Memory B cell (primary cell): ENCODE measurements around the gene SLC25A11.

Experiments used
- ATAC-seq: fragments of 150-1000 bp; cut with Tn5 transposase; 2 replicates; pipeline ENCODE4 v1.10.0; 2021; ENCODE audit warnings: low read depth, mild to moderate bottlenecking, moderate library complexity
- DNase-seq, 2 donors: peaks; one replicate each; pipeline ENCODE4 v3.0.0; 2022; ENCODE audit warnings: low spot score in 2 of 2
- H3K27ac Mint-ChIP-seq: one replicate; pipeline ENCODE4 v1.8.0; 2022; ENCODE audit warnings: mild to moderate bottlenecking, moderate library complexity, mixed read lengths
- H3K27me3 Mint-ChIP-seq: one replicate; pipeline ENCODE4 v1.8.0; 2022; ENCODE audit warnings: mixed read lengths
- H3K36me3 Mint-ChIP-seq: one replicate; pipeline ENCODE4 v1.8.0; 2022; ENCODE audit warnings: mild to moderate bottlenecking, mixed read lengths
- H3K4me1 Mint-ChIP-seq: one replicate; pipeline ENCODE4 v1.8.0; 2022; ENCODE audit warnings: mixed read lengths
- H3K4me3 Mint-ChIP-seq: one replicate; pipeline ENCODE4 v1.8.0; 2022; ENCODE audit warnings: mild to moderate bottlenecking, moderate library complexity, mixed read lengths
- H3K9me3 Mint-ChIP-seq: one replicate; pipeline ENCODE4 v1.8.0; 2022; ENCODE audit warnings: mixed read lengths

The SLC25A11 gene

DNA sequence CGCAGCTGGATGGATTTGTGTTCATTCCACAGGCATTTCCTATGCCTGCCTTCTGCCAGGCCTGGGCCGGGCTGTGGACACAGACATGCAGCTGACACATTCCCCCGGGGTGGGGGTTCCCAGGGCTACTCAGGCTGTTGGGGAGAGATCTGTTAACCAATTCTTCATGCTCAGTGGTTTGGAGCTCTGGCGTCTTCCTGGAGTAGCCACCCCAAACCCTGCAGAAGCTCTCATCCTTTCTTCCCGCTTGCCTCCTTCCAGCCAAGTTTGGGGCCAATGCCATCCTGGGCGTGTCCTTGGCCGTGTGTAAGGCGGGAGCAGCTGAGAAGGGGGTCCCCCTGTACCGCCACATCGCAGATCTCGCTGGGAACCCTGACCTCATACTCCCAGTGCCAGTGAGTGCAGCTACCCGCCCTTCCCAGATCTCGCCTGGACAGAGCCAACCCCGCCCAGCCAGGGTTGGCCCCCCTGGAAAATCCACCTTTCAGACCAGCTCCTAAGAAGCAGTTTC, 13.7 kb upstream of the SLC25A11 start:
- H3K4me3 Mint-ChIP-seq, result no peak overlapping the region
- H3K9me3 Mint-ChIP-seq, result no peaks in the 10 kb centered on the region
- H3K36me3 Mint-ChIP-seq, result no peaks in the 10 kb centered on the region
- ATAC-seq (no peak), DNase-seq (no peak)
- no peak overlapping the region for H3K27ac Mint-ChIP-seq
- H3K4me1 Mint-ChIP-seq, result peaks cover 18% of the 10 kb centered on the region
- H3K27me3 Mint-ChIP-seq, result no peaks in the 10 kb centered on the region

DNA sequence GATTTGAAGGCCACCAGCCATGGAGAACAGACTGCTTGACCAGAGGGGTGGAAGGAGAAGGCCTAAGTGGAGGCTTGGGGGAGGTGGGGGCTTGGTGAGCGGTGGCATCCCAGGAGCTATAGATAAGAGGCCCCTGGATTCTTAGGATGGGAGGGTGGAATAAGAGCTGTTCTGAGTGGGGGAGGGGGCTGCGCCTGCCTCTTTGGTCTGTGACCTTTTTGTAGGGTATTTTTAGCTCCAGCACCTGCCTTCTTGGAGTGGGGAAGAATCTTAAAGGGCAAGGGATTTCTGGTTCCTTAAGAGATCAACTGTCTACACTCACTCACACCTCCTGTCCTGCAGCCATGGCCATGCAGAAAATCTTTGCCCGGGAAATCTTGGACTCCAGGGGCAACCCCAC, 11.6 kb upstream of the SLC25A11 start:
- Mint-ChIP-seq H3K4me1 (peaks cover 20% of the 10 kb centered on the region), H3K4me3 (peak overlapping the region; percentile 51), H3K27ac (no peak overlapping the region), H3K36me3 (peaks cover 5% of the 10 kb centered on the region), H3K9me3 (no peaks in the 10 kb centered on the region), H3K27me3 (no peaks in the 10 kb centered on the region)
- ATAC-seq (no peak), DNase-seq (no peak)

DNA sequence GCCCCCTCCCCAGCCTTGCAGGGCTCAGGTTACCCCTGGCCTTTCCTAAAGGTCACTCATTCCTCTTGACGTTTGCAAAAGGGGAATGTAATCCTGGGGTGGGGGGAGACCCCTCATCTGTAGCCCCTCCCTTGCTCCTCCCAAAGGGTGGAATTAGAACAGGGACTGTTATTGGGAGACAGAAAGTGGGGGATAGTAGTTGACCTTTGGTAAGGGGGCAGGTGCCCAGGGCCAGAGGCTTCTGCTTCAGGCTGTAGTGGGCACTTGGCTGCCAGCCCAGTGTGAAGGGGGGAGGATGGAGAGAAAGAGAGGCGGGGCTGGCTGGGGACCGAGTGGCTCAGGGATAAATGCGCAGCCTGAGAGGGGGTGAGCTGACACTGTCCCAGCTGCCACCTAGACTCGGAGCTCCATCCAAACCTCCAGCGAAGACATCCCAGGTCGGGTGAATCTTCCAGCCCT, 10.9 kb upstream of the SLC25A11 start, which contains the start of gene ENO3:
TSS of gene ENO3 (plus strand) at position 374 of the 459 bp plus-strand sequence. CDS start 711 bp downstream, outside the sequence.
- Mint-ChIP-seq H3K9me3 (no peaks in the 10 kb centered on the region), H3K4me3 (peak within 1 kb of the TSS; percentile 80), H3K27me3 (no peaks in the 10 kb centered on the region), H3K27ac (peak within 1 kb of the TSS; percentile 97), H3K36me3 (peaks cover 7% of the 10 kb centered on the region), H3K4me1 (peaks cover 23% of the 10 kb centered on the region)
- DNase-seq, result no peak
- no peak for ATAC-seq

DNA sequence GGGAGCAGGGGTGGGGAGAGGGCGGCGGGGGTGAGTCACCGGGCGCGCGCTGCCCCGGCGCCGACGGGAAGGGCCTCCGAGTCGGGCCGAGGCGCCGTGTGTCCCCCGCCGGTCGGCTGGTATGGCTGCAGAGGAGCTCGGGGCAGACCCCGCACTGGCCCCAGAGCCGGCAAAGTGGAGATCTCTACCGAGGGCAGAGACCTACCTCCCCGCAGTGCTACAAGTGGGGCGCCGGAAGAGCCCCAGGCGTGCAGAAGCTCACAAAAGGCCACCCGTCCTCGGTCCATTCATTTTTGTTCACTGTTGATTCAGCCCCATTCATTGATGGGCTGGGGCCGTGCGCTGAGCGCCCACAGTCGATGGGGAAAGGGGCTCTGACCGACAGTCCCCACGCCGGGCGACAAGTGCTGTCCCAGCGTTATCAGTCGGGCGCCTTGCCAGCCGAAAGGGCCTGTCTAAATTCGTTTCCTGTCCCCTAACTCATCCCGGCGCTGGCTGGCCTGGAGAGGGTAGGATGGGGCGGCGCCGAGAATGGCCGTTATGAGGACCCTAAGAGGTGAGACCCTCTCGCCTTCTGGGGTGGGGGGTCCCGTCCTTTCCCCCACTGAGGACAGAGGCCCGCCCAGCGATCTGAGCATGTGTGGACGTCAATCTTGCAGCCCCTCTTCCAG, 10.4 kb upstream of the SLC25A11 start:
- H3K36me3 Mint-ChIP-seq, result peaks cover 13% of the 10 kb centered on the region
- H3K4me3 Mint-ChIP-seq, result peak overlapping the region; percentile 80
- H3K9me3 Mint-ChIP-seq, result no peaks in the 10 kb centered on the region
- peak overlapping the region; percentile 97 for H3K27ac Mint-ChIP-seq
- peak in 1 of 2 donors; percentile 56 for DNase-seq
- peaks cover 29% of the 10 kb centered on the region for H3K4me1 Mint-ChIP-seq
- ATAC-seq, result peak; percentile 1
- H3K27me3 Mint-ChIP-seq, result no peaks in the 10 kb centered on the region

DNA sequence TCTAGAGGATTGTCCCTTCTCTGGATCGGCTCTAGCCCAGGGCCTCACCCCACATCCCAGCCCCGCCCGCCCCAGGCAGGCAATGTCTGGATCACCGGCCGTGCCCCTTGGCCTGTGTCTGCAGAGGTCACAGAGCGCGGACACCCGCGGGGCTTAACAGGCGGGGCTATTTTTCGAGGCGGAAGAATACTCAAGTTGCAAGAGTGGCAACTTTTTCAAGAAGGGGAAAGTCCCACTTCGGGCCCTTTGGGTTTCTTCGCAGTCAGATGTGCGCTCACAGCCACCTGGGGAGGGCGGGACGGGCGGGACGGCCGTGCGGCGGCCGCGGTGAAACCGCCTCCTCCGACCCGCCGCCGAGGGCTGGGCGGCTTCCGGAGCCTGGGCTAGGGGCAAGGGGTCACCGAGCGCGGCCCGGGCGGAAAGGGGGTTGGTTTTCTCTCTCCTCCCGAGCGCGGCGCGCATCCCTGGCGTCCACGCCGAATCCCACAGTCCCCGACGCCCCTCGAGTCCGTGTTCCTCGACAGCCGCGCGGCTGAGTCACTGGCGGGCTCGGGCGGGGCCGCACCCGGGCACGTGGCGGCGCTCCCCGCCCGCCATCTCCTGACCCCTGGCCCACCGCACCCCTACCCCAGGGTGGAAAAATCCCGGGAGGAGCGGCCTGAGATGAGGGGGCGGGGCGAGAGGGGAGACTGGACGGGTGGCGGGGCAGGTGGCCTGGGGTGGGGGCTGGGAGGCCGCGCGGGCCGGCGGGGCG, 9.7 kb upstream of the SLC25A11 start:
- H3K4me3 Mint-ChIP-seq, result peak overlapping the region; percentile 99
- peaks cover 15% of the 10 kb centered on the region for H3K36me3 Mint-ChIP-seq
- H3K9me3 Mint-ChIP-seq, result no peaks in the 10 kb centered on the region
- ATAC-seq, result peak; percentile 62
- peaks cover 36% of the 10 kb centered on the region for H3K4me1 Mint-ChIP-seq
- DNase-seq, result peak; percentile 79 to 85
- peak overlapping the region; percentile 97 for H3K27ac Mint-ChIP-seq
- H3K27me3 Mint-ChIP-seq, result no peaks in the 10 kb centered on the region

DNA sequence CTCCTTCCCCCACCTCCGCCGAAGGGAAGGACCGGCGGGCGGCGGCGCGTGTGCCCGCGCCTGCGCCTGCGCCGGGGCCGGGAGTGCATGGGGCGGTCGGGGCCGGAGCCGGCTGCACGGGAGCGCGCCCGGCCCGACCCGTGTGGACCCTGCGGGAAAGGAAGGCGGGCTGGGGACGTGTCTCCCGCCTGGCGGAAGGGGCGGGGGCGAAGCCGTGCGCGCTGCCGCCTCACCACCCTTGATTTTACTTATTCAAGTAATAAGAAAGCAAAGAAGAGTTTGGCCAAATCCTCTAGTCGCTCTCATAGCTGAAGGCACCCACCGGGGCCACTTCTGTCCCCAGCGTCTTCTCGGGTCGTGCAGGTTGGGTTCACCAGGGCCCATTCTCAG, 9.1 kb upstream of the SLC25A11 start:
- Mint-ChIP-seq H3K36me3 (peaks cover 19% of the 10 kb centered on the region), H3K27me3 (no peaks in the 10 kb centered on the region), H3K4me3 (peak overlapping the region; percentile 99), H3K9me3 (no peaks in the 10 kb centered on the region), H3K27ac (peak overlapping the region; percentile 97), H3K4me1 (peaks cover 42% of the 10 kb centered on the region)
- DNase-seq, result peak; percentile 73 to 80
- peak; percentile 57 for ATAC-seq

DNA sequence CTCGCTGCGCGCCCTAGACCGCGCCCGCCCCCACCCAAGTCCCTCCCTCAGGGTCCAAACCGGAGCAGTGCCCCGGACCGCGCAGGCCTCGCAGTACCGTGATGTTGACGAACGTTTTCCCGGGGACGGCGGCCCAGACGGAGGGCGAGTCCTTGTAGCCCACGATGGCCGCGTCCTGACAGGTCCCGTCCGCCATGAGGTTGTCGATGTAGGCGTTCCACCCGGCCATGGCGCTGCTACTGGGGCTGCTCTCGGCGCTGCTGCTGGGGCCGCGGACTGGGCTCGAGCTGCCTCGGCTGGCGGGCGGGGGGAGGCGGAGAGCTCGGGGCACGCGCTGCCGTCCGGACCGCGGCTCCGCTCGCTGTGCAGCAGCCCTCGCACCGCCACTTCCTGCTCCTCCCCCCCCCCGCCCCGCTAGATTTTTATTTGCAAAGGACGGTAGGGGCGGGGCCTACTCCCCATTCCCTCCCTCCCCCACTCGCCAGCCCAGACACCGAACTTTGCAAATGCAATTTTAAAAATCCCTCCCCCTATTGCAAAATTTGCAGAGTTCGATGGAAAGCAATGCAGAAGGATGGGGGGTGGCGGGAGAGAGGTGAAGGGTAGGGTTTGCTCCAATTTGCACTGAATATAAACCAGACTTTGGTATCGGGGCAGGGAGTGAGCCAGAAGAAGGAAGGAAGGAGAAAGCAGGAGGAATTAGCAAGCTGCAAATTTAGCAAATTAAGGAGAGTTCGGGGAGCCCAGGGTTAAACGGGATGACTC, 8.5 kb upstream of the SLC25A11 start, which contains the start of gene PFN1:
TSS of gene PFN1 (minus strand) at position 365 of the 765 bp plus-strand sequence. CDS start at position 229, 136 bp downstream.
- no peaks in the 10 kb centered on the region for H3K27me3 Mint-ChIP-seq
- H3K4me3 Mint-ChIP-seq, result peak within 1 kb of the TSS; percentile 99
- ATAC-seq (peak; percentile 49), DNase-seq (peak; percentile 66 to 87)
- H3K9me3 Mint-ChIP-seq, result no peaks in the 10 kb centered on the region
- peak within 1 kb of the TSS; percentile 97 for H3K27ac Mint-ChIP-seq
- H3K36me3 Mint-ChIP-seq, result peaks cover 19% of the 10 kb centered on the region
- peaks cover 45% of the 10 kb centered on the region for H3K4me1 Mint-ChIP-seq

DNA sequence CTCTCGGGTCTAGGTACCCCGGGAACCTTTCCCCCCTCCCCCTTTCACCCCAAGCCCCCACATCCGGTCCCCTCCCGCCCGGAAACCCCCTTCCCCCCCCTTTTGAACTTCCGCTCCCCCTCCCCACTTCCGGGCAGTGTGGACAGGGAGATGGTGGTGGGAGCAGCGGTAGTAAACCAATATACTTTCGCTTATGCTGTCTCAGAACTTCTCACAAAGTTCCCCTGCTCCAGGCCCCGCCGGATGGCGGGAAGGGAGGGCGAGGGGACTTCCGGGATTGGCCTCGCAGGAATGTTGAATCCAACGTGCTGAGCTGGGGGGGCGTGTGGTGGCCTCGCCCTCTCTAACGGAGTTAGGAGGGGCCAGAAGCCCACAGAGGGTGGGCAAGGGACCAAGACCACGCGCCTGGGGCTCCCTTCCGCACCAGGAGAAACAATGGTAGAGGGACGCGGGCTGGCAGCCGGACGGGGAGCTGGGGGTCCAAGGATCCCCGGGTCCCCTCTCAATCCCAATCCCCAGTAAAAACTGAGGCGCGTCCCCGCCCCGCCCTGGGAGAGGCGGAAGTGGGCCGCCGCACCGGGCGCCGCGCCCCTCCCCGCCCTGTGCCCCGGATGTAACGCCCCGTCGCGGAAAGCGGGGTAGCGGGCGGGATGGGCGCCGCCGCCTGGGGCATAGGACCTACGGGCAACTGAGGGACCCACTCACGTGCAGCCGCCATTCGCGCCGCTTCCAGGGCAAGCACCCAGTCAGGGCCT, 7.7 kb upstream of the SLC25A11 start:
- peaks cover 19% of the 10 kb centered on the region for H3K36me3 Mint-ChIP-seq
- peak overlapping the region; percentile 97 for H3K27ac Mint-ChIP-seq
- H3K9me3 Mint-ChIP-seq, result no peaks in the 10 kb centered on the region
- H3K4me3 Mint-ChIP-seq, result peak overlapping the region; percentile 99
- ATAC-seq, result peak; percentile 15
- H3K4me1 Mint-ChIP-seq, result peaks cover 51% of the 10 kb centered on the region
- H3K27me3 Mint-ChIP-seq, result no peaks in the 10 kb centered on the region
- DNase-seq, result peak in 1 of 2 donors; percentile 54

DNA sequence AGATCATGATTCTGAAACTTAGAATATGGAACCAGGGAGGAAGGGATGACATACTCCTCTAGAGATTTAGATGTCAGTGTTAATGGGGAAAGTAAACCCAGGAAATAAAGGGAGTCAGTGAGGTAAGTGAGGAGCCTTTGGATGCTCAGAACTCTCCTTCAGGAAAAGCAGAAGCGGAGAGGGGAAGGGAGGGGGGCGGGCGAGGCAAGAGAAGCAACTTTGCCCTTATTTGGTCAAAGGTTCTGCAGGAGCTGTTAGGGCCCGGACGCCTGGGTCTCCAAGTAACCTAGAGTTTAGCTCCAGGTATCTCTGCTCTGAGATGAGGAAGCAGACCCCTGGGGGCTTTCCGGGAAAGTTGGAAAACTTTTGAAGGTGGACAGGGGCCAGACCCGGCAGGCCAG, 7.2 kb upstream of the SLC25A11 start:
- DNase-seq (no peak), ATAC-seq (no peak)
- peak overlapping the region; percentile 99 for H3K4me3 Mint-ChIP-seq
- no peaks in the 10 kb centered on the region for H3K9me3 Mint-ChIP-seq
- H3K27ac Mint-ChIP-seq, result peak overlapping the region; percentile 97
- H3K27me3 Mint-ChIP-seq, result no peaks in the 10 kb centered on the region
- H3K36me3 Mint-ChIP-seq, result peaks cover 23% of the 10 kb centered on the region
- H3K4me1 Mint-ChIP-seq, result peaks cover 56% of the 10 kb centered on the region

DNA sequence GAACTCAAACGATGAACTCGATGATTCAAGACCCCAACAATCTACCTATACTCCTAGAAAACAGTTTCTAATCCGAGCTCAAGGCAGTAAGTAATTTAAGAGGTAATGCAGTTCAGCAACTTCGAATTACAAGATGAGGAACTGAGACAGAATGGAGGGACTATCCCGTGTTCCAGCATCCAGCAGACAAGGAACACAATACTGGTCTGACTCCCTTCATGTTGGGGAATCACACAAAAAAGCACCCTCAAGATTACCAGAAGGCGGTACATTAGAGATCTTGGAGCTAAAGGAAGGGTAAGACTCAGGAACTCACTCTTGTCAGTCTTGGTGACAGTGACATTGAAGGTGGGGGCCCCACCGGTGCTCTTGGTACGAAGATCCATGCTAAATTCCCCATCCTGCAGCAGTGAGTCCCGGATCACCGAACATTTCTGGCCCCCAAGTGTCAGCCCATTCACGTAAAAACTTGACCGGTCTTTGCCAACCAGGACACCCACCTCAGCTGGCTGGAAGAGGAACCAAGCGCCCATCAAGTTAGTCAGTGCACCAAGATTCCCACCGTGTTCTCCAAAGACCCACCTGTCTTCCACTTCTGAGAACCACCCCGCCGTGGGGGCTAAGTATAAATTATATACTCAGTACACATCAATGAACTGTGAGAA, 6.6 kb upstream of the SLC25A11 start:
- Mint-ChIP-seq H3K4me3 (peak overlapping the region; percentile 99), H3K27ac (peak overlapping the region; percentile 97), H3K36me3 (peaks cover 27% of the 10 kb centered on the region), H3K9me3 (no peaks in the 10 kb centered on the region), H3K4me1 (peaks cover 61% of the 10 kb centered on the region), H3K27me3 (no peaks in the 10 kb centered on the region)
- ATAC-seq, result no peak
- no peak for DNase-seq

DNA sequence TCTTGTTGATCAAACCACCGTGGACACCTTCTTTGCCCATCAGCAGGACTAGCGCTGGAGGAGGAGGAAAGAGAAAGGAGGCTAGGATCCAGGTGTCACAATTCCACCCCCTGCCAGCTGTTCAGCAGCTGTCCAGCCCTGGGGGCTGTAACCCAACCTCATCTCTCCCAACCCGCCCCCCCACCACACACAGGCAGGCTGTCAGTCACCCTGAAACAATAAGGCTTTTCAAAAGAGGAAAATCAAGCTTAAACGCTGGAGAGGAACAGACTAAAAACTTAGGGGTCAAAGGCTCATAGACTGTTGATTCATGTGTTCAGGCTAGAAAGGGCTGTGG, 6.1 kb upstream of the SLC25A11 start:
- Mint-ChIP-seq H3K27me3 (no peaks in the 10 kb centered on the region), H3K27ac (peak overlapping the region; percentile 97), H3K4me1 (peaks cover 62% of the 10 kb centered on the region), H3K36me3 (peaks cover 27% of the 10 kb centered on the region), H3K4me3 (peak overlapping the region; percentile 99), H3K9me3 (no peaks in the 10 kb centered on the region)
- ATAC-seq (no peak), DNase-seq (no peak)

DNA sequence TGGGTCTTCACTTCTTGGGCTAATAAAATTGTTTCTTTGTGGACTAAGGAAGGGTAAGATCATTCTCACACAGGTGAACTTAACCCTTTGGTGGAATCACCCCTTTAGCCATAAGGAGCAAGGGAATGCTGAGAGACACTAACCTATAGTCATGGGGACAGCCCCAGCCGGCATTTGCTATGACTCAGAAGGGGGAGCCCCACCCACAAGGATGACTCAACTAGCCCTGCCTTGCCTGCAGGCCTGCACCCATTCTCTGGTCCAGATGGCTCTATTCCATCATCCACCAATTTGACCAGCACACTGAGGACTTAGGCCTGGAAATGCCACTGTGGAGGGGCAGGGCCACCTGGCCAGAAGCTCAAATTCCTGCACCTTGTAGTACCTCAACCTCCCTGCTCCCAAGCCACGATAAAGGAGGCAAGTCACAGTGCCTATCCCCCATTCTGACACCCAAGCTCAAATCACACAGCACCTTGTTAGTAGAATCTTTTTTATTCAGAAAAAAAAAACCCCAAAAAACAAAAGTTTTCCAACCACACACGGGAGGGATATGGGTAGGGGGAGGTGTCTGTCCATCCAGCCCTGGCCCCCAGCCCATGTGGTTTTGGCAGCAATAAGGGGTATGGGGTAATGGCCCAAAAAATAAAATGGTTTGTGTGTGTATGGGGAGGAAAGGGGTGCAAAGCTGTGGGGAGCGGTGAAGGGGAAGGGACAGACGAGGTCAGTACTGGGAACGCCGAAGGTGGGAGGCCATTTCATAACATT, 5.5 kb upstream of the SLC25A11 start:
- Mint-ChIP-seq H3K4me3 (peak overlapping the region; percentile 99), H3K27me3 (no peaks in the 10 kb centered on the region), H3K36me3 (peaks cover 27% of the 10 kb centered on the region), H3K4me1 (peaks cover 61% of the 10 kb centered on the region), H3K27ac (peak overlapping the region; percentile 93), H3K9me3 (no peaks in the 10 kb centered on the region)
- ATAC-seq, result no peak
- DNase-seq, result no peak
